ENCODE results near the gene HDLBP.
A peak's percentile ranks its signal among the peaks of the same experiment; 100 is the strongest.

Gene HDLBP, protein sequence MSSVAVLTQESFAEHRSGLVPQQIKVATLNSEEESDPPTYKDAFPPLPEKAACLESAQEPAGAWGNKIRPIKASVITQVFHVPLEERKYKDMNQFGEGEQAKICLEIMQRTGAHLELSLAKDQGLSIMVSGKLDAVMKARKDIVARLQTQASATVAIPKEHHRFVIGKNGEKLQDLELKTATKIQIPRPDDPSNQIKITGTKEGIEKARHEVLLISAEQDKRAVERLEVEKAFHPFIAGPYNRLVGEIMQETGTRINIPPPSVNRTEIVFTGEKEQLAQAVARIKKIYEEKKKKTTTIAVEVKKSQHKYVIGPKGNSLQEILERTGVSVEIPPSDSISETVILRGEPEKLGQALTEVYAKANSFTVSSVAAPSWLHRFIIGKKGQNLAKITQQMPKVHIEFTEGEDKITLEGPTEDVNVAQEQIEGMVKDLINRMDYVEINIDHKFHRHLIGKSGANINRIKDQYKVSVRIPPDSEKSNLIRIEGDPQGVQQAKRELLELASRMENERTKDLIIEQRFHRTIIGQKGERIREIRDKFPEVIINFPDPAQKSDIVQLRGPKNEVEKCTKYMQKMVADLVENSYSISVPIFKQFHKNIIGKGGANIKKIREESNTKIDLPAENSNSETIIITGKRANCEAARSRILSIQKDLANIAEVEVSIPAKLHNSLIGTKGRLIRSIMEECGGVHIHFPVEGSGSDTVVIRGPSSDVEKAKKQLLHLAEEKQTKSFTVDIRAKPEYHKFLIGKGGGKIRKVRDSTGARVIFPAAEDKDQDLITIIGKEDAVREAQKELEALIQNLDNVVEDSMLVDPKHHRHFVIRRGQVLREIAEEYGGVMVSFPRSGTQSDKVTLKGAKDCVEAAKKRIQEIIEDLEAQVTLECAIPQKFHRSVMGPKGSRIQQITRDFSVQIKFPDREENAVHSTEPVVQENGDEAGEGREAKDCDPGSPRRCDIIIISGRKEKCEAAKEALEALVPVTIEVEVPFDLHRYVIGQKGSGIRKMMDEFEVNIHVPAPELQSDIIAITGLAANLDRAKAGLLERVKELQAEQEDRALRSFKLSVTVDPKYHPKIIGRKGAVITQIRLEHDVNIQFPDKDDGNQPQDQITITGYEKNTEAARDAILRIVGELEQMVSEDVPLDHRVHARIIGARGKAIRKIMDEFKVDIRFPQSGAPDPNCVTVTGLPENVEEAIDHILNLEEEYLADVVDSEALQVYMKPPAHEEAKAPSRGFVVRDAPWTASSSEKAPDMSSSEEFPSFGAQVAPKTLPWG (N-terminal part only)

GRCh38 chr2:241315093-241315878 is at the start of gene HDLBP:
Gene HDLBP (minus strand): TSS chr2:241315672. CDS start chr2:241266869, 48,803 bp downstream.
- peak; percentile 98 for DNase-seq (ENCODE audit: low read depth)

DNA sequence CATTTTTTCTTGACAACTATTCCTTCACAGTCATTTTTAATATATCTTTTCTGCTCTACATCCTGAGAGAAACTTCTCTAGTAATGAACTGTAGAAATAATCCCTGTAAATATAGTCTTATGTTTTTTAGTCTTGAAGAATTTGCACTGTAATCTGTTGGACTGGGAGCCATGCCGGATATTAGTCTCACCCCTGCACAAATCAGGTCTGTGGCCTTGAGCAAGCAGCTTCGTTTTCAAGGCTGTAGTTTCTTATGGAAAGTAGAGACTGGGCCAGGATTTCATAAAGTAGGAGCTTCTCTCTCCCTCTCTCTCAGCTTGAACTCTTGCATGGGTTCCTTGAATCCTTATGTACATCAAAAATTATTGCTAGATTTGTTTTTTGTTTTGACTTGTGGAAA is 49.3 kb upstream of the HDLBP start:
- peak; percentile 39 for DNase-seq (ENCODE audit: low read depth)

GRCh38 chr2:241363426-241363825 is 48.0 kb upstream of the HDLBP start:
- DNase-seq (ENCODE audit: low read depth): no peak

GRCh38 chr2:241359481-241360045 is 44.1 kb upstream of the HDLBP start:
- no peak for DNase-seq (ENCODE audit: low read depth)

GRCh38 chr2:241358470-241358869 is 43.0 kb upstream of the HDLBP start:
- no peak for DNase-seq (ENCODE audit: low read depth)

- DNase-seq (ENCODE audit: low read depth): no peak
Observed at GRCh38 chr2:241357531-241357930, 42.1 kb upstream of the HDLBP start.

- DNase-seq (ENCODE audit: low read depth): no peak
Observed at GRCh38 chr2:241356871-241357260, 41.4 kb upstream of the HDLBP start.

DNA sequence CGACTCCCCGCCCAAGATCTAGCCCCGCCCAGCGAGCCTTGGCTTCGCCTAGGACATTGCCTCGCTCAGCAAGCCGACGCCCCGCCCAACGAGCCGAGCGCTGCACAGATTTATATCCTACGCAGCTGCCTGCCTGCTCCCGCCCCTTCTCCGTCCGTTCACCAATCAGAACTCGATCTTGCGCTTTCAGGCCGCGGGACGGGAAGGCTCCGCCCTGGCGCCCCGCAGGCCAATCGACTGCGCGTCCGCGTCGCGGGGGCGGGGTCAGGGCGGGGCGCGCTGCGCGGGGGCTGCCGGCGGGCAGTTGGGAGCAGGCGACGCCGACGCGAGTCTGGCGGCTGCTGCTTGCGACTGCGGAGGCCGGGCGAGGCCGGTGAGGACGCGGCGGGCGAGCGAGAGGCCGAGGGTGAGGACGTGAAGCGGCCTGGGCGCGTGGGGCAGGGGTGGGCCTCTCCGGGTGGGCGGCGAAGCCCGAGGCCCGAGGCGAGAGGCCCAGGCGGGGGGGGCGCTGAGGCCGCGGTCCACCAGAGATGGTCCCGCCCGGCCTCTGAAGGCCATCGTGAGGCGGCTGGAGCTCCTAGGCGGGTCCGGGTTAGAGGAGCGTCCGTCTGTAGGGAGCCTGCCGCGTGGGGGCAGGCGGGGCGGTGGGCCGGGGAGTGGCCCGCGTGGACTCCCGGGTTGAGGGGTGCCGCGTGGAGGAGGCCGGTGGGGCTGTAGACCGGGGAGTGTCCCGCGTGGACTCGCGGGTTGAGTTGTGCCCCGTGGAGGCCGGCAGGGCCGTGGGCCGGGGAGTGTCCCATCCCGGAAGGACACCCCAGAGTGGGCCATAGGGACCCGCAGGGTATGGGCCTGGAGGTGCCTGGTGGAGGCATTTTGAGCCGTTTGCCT is 40.8 kb upstream of the HDLBP start, which contains the start of gene FARP2:
Gene FARP2 (plus strand): TSS at position 303 of the 888 bp plus-strand sequence. CDS start 16,823 bp downstream, outside the sequence.
- DNase-seq (ENCODE audit: low read depth): peak; percentile 97

DNA sequence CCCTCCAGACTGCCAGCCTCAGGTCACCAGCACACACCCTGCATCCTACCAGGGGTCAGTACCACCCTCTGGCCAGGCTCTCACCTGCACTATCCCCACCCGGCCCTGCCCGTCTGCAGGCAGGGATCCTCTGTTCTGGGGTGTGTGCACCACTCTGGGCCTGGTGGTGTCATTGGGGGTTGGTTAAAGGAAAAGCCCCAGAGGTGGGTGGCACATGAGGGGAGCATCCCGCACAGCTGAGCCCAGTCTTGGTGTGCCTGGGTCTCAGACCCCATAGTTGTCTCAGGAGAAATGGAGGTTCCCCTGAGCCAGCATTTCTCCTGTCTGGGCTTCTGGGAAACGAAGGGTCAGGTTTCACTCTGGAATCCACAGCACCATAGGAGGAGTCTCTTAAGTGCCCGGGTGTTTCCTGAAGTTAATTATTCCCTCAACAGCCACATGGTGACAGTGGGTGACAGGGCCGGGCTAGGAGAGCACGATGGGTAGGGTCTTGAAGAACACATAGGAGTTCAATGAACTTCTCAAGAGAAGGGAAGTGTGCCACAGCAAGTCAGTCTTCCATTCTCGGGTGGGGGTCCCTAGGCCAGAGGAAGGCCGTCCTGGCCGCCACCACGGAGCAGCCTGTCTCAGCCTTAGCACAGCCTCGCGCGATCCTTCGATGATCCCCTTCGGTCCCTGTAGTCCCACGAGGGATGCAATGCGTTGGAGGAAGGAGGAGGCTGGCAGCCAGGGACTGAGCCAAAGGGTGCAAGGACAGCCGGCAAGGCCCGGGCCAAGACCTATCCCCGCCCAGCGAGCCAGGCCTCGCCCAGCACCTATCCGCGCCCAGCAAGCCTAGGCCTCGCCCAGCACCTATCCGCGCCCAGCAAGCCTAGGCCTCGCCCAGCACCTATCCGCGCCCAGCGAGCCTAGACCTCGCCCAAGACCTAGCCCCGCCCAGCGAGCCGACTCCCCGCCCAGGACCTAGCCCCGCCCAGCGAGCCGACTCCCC is 39.5 kb upstream of the HDLBP start:
- DNase-seq (ENCODE audit: low read depth): peak; percentile 80

DNA sequence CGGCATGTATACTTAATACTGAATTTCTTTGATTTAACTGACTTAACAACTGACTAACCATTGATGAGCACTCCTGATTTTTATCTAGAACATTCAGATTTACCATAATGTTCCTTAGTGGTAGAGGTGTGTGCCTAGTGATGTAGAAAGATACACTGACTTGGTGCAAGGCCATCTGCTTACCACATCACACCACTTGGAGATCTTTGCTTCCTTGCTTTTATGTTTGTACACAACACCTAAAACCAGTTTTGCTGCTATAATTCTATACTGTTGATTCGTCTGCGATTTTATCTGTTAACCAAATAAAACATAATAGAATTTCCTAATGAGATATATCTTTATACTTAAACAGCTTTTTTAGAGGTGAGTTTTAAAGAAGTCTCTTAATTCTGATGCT is 36.8 kb upstream of the HDLBP start:
- DNase-seq (ENCODE audit: low read depth): no peak

GRCh38 chr2:241351640-241352031 is 36.2 kb upstream of the HDLBP start:
- DNase-seq (ENCODE audit: low read depth): no peak

- no peak for DNase-seq (ENCODE audit: low read depth)
Observed at GRCh38 chr2:241350878-241351639, 35.6 kb upstream of the HDLBP start.

DNA sequence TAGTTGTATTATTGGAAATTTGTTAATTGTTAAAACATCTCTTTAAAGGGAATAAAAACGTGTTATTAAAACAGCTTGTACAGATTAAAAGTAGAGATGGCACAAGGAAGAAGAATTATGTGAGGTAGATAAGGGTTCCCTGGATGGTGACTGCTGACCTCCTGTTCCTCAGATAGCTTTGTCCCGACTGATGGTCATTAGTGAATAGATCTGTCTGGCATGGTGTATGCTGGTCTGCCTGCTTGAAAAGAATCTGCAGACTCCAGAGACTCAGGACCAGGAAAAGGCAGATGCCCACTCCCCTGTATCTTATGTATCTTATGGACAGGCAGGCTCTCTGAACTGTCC is 35.0 kb upstream of the HDLBP start:
- DNase-seq (ENCODE audit: low read depth): no peak

GRCh38 chr2:241349941-241350340 is 34.5 kb upstream of the HDLBP start:
- DNase-seq (ENCODE audit: low read depth): no peak

DNA sequence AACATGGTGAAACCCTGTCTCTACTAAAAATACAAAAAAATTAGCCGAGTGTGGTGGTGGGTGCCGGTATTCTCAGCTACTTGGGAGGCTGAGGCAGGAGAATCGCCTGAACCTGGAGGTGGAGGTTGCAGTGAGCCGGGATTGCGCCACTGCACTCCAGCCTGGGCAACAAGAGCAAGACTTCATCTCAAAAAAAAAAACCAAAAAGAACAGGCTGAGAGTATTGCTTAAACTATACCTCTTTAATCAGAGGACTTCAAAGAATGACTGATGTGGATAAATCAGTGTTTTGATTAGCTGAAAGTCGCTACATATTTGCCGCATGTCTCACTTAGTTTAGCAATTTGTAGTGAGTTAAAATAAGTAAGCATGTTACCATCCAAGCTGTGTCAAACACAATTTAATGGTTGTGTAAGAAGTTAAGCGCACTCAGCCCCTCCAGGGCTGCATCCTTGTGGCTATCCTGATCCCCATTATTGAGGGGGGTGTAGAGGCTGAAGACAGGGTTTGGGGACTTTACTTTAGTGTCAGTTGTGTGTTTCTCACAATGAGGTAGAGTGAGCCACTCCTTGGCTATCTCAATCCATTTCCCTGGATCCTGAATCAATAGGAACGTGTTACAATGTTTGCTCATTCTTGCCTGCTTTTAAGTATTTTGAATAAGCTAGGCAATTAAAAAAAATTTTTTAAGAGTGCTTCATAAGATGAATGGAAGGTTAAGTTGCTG is 29.6 kb upstream of the HDLBP start:
- peak; percentile 85 for DNase-seq (ENCODE audit: low read depth)

DNA sequence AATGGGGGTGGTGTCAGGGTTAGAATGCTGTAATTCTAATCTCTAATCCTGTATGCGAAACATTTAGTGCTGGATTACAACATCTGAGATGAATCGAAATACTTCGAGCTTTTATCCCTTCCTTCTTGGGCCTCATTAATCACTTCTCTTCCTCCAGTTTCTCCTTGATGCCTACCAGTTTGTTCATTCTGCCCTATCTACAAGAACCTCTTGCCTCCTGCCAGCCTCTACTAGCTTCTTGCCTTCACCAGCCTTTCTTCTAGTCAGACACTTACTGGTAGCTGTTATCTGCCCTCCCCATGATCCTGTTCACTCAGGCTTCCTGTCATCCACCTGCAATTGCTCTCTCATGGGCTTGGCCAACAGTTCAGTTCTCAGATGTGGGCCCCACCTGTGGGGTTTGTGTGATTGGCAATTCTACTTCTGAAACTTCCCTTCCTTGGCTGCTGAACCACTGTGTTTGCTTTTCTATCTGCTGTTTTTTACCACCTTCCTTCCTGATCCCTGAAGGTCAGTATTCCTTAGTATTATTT is 25.2 kb upstream of the HDLBP start:
- DNase-seq (ENCODE audit: low read depth): no peak
